OCI-LY1 (cell line): ENCODE results near the gene MPPED1.

Experiments used
- H2AFZ ChIP-seq: fragments of 200-600 bp; sonication (generic), shearing (Covaris generic); 2 replicates; pipeline ENCODE4 v1.6.0; 2014; ENCODE audit warnings: antibody characterized with exemption, mild to moderate bottlenecking, low read length
- H3F3A ChIP-seq: fragments of 200-600 bp; sonication (generic), shearing (Covaris generic); 2 replicates; pipeline ENCODE4 v1.6.0; 2014; ENCODE audit warnings: mild to moderate bottlenecking, antibody characterized with exemption, low read length, moderate library complexity; ENCODE audit not compliant: insufficient read depth
- H3K27ac ChIP-seq: fragments of 200-600 bp; sonication (generic); 2 replicates; pipeline ENCODE4 v1.5.1; 2014; ENCODE audit warnings: low read length, mixed run types, mild to moderate bottlenecking, low read depth; ENCODE audit not compliant: poor library complexity, severe bottlenecking
- H3K27me3 ChIP-seq: fragments of 200-600 bp; sonication (generic); 2 replicates; pipeline ENCODE4 v1.6.0; 2014; ENCODE audit warnings: antibody characterized with exemption, mild to moderate bottlenecking, low read length, moderate library complexity; ENCODE audit not compliant: insufficient read depth
- H3K36me3 ChIP-seq: fragments of 200-600 bp; sonication (generic); 2 replicates; pipeline ENCODE4 v1.6.1; 2014; ENCODE audit warnings: mild to moderate bottlenecking, antibody characterized with exemption, low read length, moderate library complexity, mixed read lengths; ENCODE audit not compliant: insufficient read depth
- H3K4me1 ChIP-seq: fragments of 200-600 bp; sonication (generic); 2 replicates; pipeline ENCODE4 v1.5.1; 2014; ENCODE audit warnings: mild to moderate bottlenecking, low read length, moderate library complexity; ENCODE audit not compliant: insufficient read depth, severe bottlenecking
- H3K4me2 ChIP-seq: fragments of 200-600 bp; sonication (generic), shearing (Covaris generic); 2 replicates; pipeline ENCODE4 v1.6.1; 2014; ENCODE audit warnings: low read length
- H3K4me3 ChIP-seq: fragments of 200-600 bp; sonication (generic); 2 replicates; pipeline ENCODE4 v1.5.1; 2014; ENCODE audit warnings: low read length, low read depth, mild to moderate bottlenecking, mixed read lengths; ENCODE audit not compliant: poor library complexity, severe bottlenecking
- H3K79me2 ChIP-seq: fragments of 200-600 bp; shearing (Covaris generic); 2 replicates; pipeline ENCODE4 v1.6.1; 2016; ENCODE audit warnings: mixed run types, low read length, mixed read lengths; ENCODE audit not compliant: insufficient read depth
- H3K9ac ChIP-seq: fragments of 200-600 bp; sonication (generic), shearing (Covaris generic); 2 replicates; pipeline ENCODE4 v1.6.1; 2014; ENCODE audit warnings: mild to moderate bottlenecking, low read length, mixed read lengths
- H3K9me2 ChIP-seq: fragments of 200-600 bp; sonication (generic), shearing (Covaris generic); 2 replicates; pipeline ENCODE4 v1.6.1; 2014; ENCODE audit warnings: low read depth, mild to moderate bottlenecking, low read length, mixed read lengths
- H3K9me3 ChIP-seq: fragments of 200-600 bp; shearing (Covaris generic); 2 replicates; pipeline ENCODE4 v1.6.1; 2014; ENCODE audit warnings: low read length, mixed read lengths
- H4K20me1 ChIP-seq: fragments of 200-600 bp; sonication (generic), shearing (Covaris generic); 2 replicates; pipeline ENCODE4 v1.6.0; 2016; ENCODE audit warnings: mild to moderate bottlenecking, low read length; ENCODE audit not compliant: insufficient read depth
- CTCF ChIP-seq: fragments of 200-600 bp; sonication (generic), shearing (Covaris generic); IDR thresholded peaks from 2 replicates; pipeline ENCODE4 v1.5.1; 2017; ENCODE audit warnings: mild to moderate bottlenecking, antibody characterized with exemption, low read length, moderate library complexity, mixed read lengths
- EZH2 ChIP-seq: fragments of 200-600 bp; sonication (generic), shearing (Covaris generic); IDR thresholded peaks from 2 replicates; pipeline ENCODE4 v1.8.0; 2017; ENCODE audit warnings: borderline replicate concordance, mixed run types, mild to moderate bottlenecking, antibody characterized with exemption, low read length, moderate library complexity, mixed read lengths

The MPPED1 gene

GRCh38 chr22:43483669-43484068 lies 71.9 kb downstream of the MPPED1 start:
- Histone ChIP-seq H3K27ac (no peak overlapping the region), H4K20me1 (no peaks in the 10 kb centered on the region), H3K9me2 (no peaks in the 10 kb centered on the region), H3K4me1 (peaks cover 6% of the 10 kb centered on the region), H3K4me2 (no peak overlapping the region), H3F3A (no peaks in the 10 kb centered on the region), H3K79me2 (no peaks in the 10 kb centered on the region), H3K27me3 (peaks cover 11% of the 10 kb centered on the region), H3K9ac (no peak overlapping the region), H3K4me3 (no peak overlapping the region), H3K36me3 (no peaks in the 10 kb centered on the region), H2AFZ (no peak overlapping the region), H3K9me3 (no peaks in the 10 kb centered on the region)
- TF ChIP-seq EZH2 (no peak), CTCF (no peak)

- no peaks in the 10 kb centered on the region for H3F3A ChIP-seq
- H3K4me3 ChIP-seq = no peak overlapping the region
- no peaks in the 10 kb centered on the region for H3K36me3 ChIP-seq
- peaks cover 6% of the 10 kb centered on the region for H3K4me1 ChIP-seq
- no peaks in the 10 kb centered on the region for H3K9me2 ChIP-seq
- H3K4me2 ChIP-seq = no peak overlapping the region
- no peaks in the 10 kb centered on the region for H3K79me2 ChIP-seq
- no peak overlapping the region for H3K27ac ChIP-seq
- H2AFZ ChIP-seq = no peak overlapping the region
- no peaks in the 10 kb centered on the region for H3K9me3 ChIP-seq
- H3K9ac ChIP-seq = no peak overlapping the region
- TF ChIP-seq EZH2 (no peak), CTCF (no peak)
- peaks cover 11% of the 10 kb centered on the region for H3K27me3 ChIP-seq
- H4K20me1 ChIP-seq = no peaks in the 10 kb centered on the region
Observed at GRCh38 chr22:43484227-43484626, 72.4 kb downstream of the MPPED1 start.

- H3F3A ChIP-seq = no peaks in the 10 kb centered on the region
- H3K4me2 ChIP-seq = no peak overlapping the region
- no peaks in the 10 kb centered on the region for H3K9me2 ChIP-seq
- TF ChIP-seq EZH2 = no peak
- no peak for TF ChIP-seq CTCF
- no peaks in the 10 kb centered on the region for H3K9me3 ChIP-seq
- no peaks in the 10 kb centered on the region for H3K36me3 ChIP-seq
- H3K79me2 ChIP-seq = no peaks in the 10 kb centered on the region
- no peak overlapping the region for H3K9ac ChIP-seq
- no peak overlapping the region for H2AFZ ChIP-seq
- no peaks in the 10 kb centered on the region for H3K4me1 ChIP-seq
- no peaks in the 10 kb centered on the region for H4K20me1 ChIP-seq
- no peak overlapping the region for H3K27ac ChIP-seq
- no peak overlapping the region for H3K4me3 ChIP-seq
- H3K27me3 ChIP-seq = peaks cover 11% of the 10 kb centered on the region
Observed at GRCh38 chr22:43485502-43486089, 73.8 kb downstream of the MPPED1 start.
